ENCODE results near the gene DLX5. TPM values are rescaled to one million over a fixed set of nuclear protein-coding genes. Genes with fewer than 3 reads are reported as not detected.

Gene DLX5
- total and polyA plus RNA-seq, 8 donors: 0.23 to 11.7 TPM; not detected in 6

DNA sequence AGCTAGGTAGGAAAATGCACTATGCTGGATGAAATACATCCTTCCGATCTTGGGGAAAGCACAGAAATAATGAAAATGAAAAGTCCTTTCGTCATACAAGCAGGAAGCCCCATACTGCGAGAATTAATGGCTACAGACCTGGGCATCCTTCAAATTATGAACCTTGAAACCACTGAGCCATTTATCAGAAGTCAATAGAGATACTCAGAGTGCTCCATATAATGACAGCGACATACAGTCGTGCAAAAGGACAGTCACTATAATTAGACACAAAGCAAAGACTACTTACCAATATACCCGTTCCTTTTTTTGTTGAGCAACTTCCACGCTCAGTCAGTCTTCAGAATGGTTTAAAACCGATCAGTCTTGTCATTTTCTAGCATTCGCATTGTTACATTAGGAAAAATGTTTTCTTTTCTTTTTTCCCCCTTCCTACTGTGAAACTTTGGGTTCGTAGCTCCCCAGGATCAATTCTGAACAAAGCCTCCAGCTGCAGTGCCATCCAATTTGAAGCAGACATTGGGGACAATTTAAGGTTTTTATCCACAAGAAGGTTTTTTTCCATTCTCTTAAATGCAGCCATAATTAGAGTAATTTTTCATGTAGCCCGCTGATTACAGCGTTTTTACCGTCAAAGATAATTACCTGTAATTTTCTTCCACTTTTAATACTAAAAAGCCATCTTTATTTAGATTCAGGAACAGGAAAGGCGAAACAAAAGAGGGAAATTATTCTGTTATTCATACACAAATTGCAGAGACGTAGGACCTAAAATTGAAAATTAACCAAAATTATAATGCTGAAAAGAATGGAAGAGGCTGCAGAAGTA is 12.9 kb downstream of the DLX5 start:
- TF ChIP-seq EP300 (IDR thresholded peaks at IDR 0.05) (no peak), POLR2A (IDR thresholded peaks at IDR 0.05) (no peak), POLR2AphosphoS5 (IDR thresholded peaks at IDR 0.05) (no peak)
- TF ChIP-seq, protein P1, sequence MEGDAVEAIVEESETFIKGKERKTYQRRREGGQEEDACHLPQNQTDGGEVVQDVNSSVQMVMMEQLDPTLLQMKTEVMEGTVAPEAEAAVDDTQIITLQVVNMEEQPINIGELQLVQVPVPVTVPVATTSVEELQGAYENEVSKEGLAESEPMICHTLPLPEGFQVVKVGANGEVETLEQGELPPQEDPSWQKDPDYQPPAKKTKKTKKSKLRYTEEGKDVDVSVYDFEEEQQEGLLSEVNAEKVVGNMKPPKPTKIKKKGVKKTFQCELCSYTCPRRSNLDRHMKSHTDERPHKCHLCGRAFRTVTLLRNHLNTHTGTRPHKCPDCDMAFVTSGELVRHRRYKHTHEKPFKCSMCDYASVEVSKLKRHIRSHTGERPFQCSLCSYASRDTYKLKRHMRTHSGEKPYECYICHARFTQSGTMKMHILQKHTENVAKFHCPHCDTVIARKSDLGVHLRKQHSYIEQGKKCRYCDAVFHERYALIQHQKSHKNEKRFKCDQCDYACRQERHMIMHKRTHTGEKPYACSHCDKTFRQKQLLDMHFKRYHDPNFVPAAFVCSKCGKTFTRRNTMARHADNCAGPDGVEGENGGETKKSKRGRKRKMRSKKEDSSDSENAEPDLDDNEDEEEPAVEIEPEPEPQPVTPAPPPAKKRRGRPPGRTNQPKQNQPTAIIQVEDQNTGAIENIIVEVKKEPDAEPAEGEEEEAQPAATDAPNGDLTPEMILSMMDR (IDR thresholded peaks at IDR 0.05): no peak
- DNase-seq: no peak
- no peaks in the 10 kb centered on the region for H3K36me3 ChIP-seq
- no peak overlapping the region for H3K27ac ChIP-seq
- no peak overlapping the region for H3K4me3 ChIP-seq
- intact Hi-C loops (cut with DNase I; ENCODE audit: low total_unique reads): no loop called here
- peaks cover 25 to 100% (median 99%) of the 10 kb centered on the region in 3 donors for H3K27me3 ChIP-seq
- H3K4me1 ChIP-seq: peaks cover 5 to 17% (median 11%) of the 10 kb centered on the region in 4 donors
- H3K9me3 ChIP-seq: peaks cover 0 to 9% (median 0%) of the 10 kb centered on the region in 4 donors
- 14 to 19% (median 15%) methylated on average over 15 of the region's 15 CpGs for WGBS, 5 donors

DNA sequence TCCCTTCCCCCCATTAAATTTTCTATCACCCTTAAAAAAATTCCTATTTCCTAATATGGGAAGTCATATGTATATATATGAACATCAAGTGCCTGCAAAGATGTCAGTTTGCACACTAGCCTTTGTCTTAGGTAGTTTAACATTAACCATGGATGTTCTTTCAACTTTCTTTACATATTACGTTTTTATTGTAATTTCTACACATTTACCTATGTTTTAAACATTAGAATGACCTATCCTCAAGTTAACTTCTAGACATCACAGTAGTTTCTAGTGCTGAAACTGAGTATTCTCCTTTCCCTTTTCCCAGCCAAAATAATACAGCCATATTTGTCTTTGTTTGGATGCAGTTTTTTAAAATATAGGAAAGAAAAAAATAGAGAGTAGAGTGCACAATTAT is 13.5 kb downstream of the DLX5 start:
- WGBS, 5 donors: 6 to 9% (median 7%) methylated on average over 1 of the region's 1 CpG
- Histone ChIP-seq H3K36me3 (no peaks in the 10 kb centered on the region), H3K27me3 (peaks cover 25 to 100% (median 99%) of the 10 kb centered on the region in 3 donors), H3K9me3 (peaks cover 0 to 9% (median 0%) of the 10 kb centered on the region in 4 donors), H3K4me3 (no peak overlapping the region), H3K4me1 (peaks cover 11 to 17% (median 12%) of the 10 kb centered on the region in 4 donors), H3K27ac (no peak overlapping the region)
- DNase-seq: no peak
- intact Hi-C loops (cut with DNase I; ENCODE audit: low total_unique reads): no loop called here
- TF ChIP-seq, protein P1 (IDR thresholded peaks at IDR 0.05): no peak
- TF ChIP-seq POLR2A (IDR thresholded peaks at IDR 0.05) (no peak), EP300 (IDR thresholded peaks at IDR 0.05) (no peak), POLR2AphosphoS5 (IDR thresholded peaks at IDR 0.05) (no peak)

DNA sequence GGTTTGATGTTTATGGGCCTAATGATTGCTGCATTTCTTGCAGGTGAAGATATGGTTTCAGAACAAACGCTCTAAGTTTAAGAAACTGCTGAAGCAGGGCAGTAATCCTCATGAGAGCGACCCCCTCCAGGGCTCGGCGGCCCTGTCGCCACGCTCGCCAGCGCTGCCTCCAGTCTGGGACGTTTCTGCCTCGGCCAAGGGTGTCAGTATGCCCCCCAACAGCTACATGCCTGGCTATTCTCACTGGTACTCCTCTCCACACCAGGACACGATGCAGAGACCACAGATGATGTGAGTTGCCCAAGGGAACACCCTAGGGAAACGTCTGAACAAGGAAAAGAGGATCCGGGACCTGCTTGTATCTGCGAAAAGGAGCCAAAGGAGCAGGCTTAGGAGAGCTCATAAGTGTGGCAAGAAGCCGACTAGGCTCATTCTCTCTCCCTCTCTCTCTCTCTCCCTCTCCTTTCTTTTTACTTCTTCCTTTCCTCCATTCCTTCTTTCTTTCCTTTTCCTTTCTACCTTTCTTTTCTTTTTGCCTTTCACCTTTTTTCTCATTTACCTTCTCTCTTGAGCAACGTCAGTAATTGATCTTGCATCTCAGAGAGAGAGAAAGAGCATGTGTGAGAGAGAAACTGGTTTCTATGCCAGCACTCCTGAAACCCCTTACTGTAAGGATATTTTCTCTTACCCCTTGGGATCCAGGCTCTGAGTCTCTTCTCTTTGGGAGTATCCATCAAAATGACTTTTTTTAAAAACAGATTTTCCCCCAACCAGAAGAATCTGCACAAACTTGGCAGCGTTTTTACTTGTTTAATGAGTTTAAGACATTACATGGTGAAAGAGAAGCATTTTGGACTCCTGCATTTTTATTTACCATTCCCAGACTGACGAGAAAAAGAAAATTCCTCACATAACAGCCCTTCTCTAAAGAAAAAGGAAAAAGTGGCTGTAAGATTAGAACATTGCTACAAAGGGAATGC is 14.6 kb downstream of the DLX5 start:
- no peak for TF ChIP-seq POLR2A (IDR thresholded peaks at IDR 0.05)
- no peak for TF ChIP-seq EP300 (IDR thresholded peaks at IDR 0.05)
- TF ChIP-seq POLR2AphosphoS5 (IDR thresholded peaks at IDR 0.05): no peak
- TF ChIP-seq, protein P1 (IDR thresholded peaks at IDR 0.05): no peak
- peaks cover 20 to 100% (median 99%) of the 10 kb centered on the region in 3 donors for H3K27me3 ChIP-seq
- intact Hi-C loops (cut with DNase I; ENCODE audit: low total_unique reads): no loop called here

More for the DNA sequence above, 14.6 kb downstream of the DLX5 start:
- 8 to 16% (median 14%) methylated on average over 15 to 18 of the region's 18 CpGs for WGBS, 5 donors
- Histone ChIP-seq H3K36me3 (no peaks in the 10 kb centered on the region), H3K4me1 (peaks cover 22 to 23% (median 22%) of the 10 kb centered on the region in 4 donors), H3K27ac (no peak overlapping the region), H3K9me3 (peaks cover 0 to 12% (median 0%) of the 10 kb centered on the region in 4 donors), H3K4me3 (no peak overlapping the region)
- DNase-seq: no peak
